Suppressor macrophage (primary cell): ENCODE measurements around the gene SMG1.

Experiments used
- DNase-seq, 4 experiments: peaks; one replicate each; pipeline ENCODE4 v3.0.0-alpha.2; 2020 to 2022

The SMG1 gene

GRCh38 chr16:18842565-18842964, 83.6 kb downstream of the SMG1 start:
- no peak for DNase-seq

DNA sequence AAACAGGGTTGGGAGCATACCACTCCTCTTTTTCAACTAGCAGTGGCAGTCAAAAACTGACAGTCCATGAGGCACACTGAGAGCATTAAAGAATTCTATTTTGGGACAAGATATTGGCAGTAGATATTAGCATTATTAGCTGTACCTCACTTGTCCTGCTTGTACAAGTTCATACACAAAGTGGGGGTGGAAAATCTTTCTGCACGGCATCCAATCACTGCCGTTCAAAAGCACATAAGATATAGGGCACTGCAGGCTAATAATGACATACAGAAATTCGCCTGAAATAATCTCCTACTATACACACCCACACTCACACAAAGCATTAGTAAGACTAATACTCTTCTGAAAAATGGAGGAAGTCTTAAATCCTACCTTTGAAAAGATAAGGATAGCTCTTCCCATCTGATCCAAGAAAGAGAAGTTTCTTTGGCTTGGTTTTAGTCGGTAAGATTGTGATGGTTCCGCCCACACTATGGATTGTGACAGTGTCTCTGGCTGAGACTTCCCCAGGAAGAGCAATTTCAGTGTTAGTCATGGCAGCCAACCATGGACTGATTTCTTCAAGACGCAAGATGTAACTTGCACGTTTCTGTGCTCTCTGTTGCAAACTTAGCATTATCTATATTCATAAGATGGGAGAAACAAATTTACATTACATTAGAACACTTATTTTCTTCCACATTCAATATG, 84.2 kb downstream of the SMG1 start:
- peak; percentile 59 to 84 (median 81) for DNase-seq

- no peak for DNase-seq
Observed at GRCh38 chr16:18839555-18839954, 86.7 kb downstream of the SMG1 start.

DNA sequence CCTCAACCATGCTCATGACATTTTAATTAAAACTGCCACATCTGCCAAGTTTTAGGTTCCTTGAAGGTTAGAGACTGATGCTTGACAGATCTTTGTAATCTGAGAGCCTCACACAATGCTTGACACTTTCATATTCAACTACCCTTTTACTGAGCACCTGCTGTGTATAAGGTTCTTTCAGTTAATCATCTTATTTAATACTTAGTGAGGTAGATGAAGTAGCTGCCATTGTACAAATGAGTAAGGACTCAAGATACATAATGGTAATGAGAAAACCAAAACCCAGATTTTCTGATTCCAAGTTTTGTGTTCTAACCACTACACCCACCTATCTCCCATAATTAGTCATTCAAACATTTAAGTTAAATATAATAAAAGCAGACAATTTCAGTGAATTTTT, 89.5 kb downstream of the SMG1 start:
- DNase-seq = no peak

GRCh38 chr16:18834864-18835263, 91.3 kb downstream of the SMG1 start:
- peak in 3 of 4 experiments; percentile 4 to 14 (median 7) for DNase-seq

GRCh38 chr16:18833707-18834505, 92.3 kb downstream of the SMG1 start:
- peak in 1 of 4 experiments; percentile 26 for DNase-seq

DNA sequence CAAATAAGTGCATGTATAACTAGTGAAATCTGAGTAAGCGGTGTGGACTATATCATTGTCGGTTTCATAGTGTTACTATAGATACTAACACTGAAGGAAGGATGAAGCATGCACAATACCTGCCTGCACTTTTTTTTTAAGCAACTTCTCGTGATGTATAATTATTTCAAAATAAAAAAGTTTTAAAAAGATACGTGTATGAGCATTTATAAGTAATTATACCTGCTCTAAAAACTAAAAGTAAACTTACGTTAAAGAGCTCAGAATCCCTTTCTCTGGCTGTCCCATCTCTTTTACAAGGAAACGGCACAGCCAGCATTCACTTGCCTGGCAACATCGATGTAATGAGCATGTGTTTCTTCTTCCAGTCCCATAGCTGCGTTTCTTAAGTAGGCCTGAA, 93.6 kb downstream of the SMG1 start:
- no peak for DNase-seq

DNA sequence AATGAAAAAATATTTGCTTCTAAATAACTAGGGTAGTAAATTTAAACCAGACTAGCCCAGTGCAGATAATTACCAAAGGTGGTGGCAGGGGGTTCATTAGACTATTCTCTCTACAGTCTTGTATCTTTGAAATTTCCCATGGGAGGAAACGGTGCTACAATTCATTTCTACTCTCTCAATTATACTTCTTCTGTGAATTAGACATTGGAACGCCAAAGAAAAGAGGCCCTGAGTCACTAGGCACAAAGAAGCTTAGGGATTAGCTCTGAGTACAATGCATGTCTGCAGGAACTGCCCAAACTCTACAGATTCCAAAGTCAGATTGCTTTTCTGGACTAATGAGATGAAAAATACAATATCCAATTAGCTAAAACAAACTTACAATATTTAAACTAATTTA, 94.2 kb downstream of the SMG1 start:
- no peak for DNase-seq

- DNase-seq = peak in 2 of 4 experiments; percentile 22 to 34
Observed at GRCh38 chr16:18829251-18829650, 97.0 kb downstream of the SMG1 start.

DNA sequence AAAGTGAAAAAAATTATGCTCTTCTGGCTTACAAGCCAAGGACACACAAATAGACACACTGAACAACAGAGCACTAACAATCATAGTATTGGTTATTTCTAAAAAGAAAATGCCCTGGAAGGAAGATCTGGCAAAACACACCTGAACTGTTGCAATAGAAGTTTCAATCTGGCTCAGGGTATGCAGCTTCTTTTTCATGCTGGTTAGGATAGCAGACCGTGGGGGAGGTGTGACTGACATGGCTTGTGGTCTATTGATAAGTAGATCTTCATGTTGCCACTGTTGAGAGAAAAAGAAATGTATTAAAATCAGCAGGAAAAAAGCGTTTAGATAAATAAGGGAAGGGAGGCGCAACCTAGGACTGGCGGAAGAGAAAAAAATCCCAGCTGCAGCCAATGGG, 98.3 kb downstream of the SMG1 start:
- DNase-seq = no peak

DNA sequence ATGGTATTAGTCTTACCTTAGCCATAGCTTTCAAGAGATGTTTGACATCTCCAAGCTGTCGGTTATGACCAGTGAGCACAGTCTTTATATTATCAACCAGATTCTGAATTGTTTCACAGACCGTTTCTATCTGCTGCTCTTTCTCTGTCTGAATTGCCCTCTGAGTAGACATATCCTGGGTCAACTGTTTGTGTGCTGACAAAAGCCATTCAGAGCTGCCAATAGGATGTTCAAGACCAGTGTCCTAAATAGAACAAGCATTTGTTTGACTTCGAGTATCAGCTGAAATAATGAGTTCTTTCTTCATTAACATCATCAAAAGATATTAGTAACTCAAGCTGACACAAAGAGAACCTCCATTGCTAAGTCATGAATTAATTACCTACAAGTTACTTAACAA, 109.9 kb downstream of the SMG1 start:
- DNase-seq = no peak

DNA sequence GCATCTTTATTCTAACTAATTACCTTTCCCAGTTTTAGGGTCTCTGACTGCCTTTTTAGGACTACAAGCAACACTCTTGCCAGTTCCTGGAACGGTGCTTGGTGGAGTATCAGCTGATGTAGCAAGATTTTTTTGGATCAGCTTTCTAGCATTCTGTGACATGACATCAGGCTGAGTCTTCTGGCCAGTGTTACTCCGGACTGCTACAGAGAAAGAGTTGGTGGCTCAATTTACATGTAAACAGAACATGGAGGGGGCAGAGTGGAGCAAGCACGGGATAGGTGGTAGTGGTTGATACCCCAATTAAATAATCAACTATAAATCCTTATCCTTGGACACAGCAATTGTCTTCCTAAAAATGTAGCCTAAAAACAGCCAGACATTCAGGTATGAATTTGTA, 114.3 kb downstream of the SMG1 start:
- DNase-seq = no peak

- DNase-seq = no peak
Observed at GRCh38 chr16:18809165-18809564, 117.0 kb downstream of the SMG1 start.

GRCh38 chr16:18805257-18805773, 120.9 kb downstream of the SMG1 start:
- DNase-seq = peak in 1 of 4 experiments; percentile 13

GRCh38 chr16:18804540-18804939, 121.7 kb downstream of the SMG1 start:
- DNase-seq = no peak

DNA sequence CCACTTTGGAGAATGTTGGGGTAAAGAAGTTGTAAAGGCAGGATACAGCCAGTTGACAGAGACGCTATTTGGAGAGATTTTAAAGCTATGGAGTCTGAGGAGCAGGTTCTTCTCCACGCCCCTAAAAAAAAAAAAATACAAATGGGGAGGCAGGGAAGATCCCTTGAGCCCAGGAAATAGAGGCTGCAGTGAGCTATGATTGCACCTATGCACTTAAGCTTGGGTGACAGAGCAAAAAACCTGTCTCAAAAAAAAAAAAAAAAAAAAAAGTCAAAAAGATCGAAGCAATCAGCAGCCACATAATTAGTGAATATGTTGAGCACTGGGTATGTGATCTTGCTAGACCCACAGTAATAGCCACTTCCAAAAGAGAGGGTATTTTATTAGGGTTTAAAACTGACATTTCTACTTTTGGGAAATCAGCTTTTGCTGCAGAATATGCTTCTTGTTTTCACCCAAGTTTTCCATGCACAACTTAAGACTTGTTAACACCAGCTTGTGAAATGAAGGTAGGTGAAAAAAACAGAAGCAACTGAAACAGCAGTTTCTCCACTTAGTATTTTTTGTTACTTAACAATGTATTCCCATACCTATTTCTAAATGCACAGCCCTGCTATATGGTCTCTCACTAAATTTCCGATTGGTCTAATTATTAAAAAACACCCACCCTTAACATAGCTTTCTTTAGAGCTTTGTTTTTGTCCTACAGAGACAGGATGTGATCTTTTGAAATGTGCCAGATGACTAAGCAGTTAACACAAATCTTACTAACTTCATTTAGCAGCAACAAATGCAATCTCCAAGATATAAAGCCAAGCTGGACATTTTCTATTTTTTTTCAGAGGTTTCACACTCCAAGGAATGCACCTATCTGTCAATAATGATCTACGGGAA, 122.4 kb downstream of the SMG1 start:
- peak; percentile 9 to 67 (median 38) for DNase-seq

DNA sequence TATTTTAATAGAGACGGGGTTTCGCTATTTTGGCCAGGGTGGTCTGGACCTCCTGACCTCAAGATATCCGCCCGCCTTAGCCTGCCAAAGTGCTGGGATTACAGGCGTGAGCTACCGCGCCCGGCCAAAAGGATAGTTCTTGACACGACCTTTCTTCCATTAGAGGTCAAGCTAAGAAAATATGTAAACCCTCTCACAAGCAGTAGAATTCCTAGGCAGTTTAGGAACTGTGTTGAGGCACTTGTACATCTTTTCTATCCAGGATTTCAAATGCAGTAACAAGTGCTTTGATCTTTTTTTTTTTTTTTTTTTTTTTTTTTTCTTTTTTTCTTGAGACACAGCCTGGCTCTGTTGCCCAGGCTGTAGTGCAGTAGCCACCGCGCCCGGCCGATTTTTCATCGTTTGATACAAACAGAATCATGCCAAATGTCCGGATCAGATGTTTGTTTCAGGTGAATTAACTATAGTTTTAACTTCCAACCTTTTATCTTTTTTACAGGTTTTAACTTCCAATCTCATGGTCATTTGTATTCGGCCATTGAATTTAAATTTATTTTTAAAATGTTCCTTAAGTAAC, 123.4 kb downstream of the SMG1 start:
- DNase-seq = no peak

DNA sequence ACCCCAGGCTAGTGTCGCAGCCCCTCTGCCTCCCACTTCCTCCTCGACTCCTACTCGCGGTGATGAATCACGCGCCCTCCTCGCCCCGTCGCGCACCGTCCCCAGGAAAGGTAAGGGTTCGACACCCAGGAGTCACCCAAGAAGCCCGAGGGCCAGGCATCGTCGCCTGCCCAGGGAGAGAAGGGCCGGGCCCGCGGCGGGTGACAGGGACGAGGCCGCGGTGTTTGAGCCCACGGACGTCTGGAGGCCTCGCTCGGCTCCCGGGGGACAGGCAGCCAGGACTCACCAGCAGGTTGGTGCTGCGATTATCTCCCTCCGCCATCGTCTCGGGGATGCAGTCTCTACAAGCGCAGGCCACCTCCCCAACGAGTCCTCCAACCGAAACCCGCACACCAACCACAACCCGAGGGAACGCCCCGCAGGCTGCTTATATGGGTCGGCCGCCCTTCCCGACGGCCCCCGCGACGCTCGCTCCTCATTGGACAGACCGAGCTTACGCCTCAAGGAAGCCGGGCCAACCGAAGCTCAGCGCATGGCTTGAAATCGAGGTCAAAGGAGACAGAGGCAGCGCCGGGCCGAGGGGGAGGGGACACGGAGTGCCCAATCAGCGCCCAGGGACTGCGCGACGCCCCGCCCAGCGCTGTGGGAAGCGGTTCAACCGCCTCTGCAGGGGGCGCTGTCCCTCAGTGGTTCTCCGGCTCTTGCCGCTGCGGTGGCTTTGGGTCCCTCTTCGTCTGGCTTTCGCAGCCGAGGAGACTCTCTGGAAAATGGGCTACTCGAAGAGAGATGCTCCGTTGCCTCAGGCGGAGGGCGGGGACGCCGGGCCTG, 124.8 kb downstream of the SMG1 start, which contains the start of gene ARL6IP1:
TSS of gene ARL6IP1 (minus strand) at position 405 of the 828 bp plus-strand sequence. CDS start at position 322, 83 bp downstream.
- peak; percentile 100 for DNase-seq

- peak in 1 of 4 experiments; percentile 21 for DNase-seq
Observed at GRCh38 chr16:18800775-18801144, 125.4 kb downstream of the SMG1 start.

GRCh38 chr16:18800293-18800692, 125.9 kb downstream of the SMG1 start:
- peak in 2 of 4 experiments; percentile 5 to 8 for DNase-seq

DNA sequence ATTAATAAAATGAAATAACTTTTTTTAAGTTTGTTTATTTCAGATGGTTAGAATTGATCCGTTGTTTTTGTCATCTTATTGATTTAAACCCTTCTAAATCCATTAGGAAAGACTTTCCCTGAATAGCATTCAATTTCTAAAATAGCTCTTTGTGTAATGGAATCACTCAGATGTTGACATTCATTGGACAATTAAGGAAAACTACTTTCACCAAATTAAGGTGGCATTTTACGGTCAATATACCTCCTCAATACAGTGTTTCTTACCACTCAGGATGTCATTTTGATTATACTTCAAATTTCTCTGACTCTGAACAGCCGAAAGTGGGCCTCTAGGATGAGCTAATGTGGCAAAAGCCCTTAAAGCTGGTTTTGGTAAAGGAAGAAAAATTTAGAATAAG, 126.7 kb downstream of the SMG1 start:
- DNase-seq = no peak
